Endothelial cell (in vitro differentiated cells): ENCODE results near the gene IYD. TPM values are rescaled to one million over a fixed set of nuclear protein-coding genes. Genes with fewer than 3 reads are reported as not detected.

Source experiments
- DNase-seq: peaks from one replicate; pipeline ENCODE4 v3.0.0; 2021; ENCODE audit warnings: low spot score
- H3K27ac Mint-ChIP-seq: one replicate; pipeline ENCODE4 v1.8.0; 2021; ENCODE audit warnings: mixed read lengths, inconsistent platforms; ENCODE audit not compliant: unreplicated experiment
- H3K27me3 Mint-ChIP-seq: one replicate; pipeline ENCODE4 v1.8.0; 2021; ENCODE audit warnings: mild to moderate bottlenecking, moderate library complexity, mixed read lengths, inconsistent platforms; ENCODE audit not compliant: unreplicated experiment
- H3K36me3 Mint-ChIP-seq: one replicate; pipeline ENCODE4 v1.8.0; 2021; ENCODE audit warnings: mild to moderate bottlenecking, low read depth, mixed read lengths, inconsistent platforms; ENCODE audit not compliant: unreplicated experiment
- H3K4me1 Mint-ChIP-seq: one replicate; pipeline ENCODE4 v1.8.0; 2021; ENCODE audit warnings: mild to moderate bottlenecking, mixed read lengths, inconsistent platforms; ENCODE audit not compliant: unreplicated experiment
- H3K4me3 Mint-ChIP-seq: one replicate; pipeline ENCODE4 v1.8.0; 2021; ENCODE audit warnings: mild to moderate bottlenecking, mixed read lengths, inconsistent platforms; ENCODE audit not compliant: unreplicated experiment
- H3K9me3 Mint-ChIP-seq: one replicate; pipeline ENCODE4 v1.8.0; 2021; ENCODE audit warnings: mixed read lengths, inconsistent platforms; ENCODE audit not compliant: unreplicated experiment
- total RNA-seq: library from RNA; stranded (reverse); fragmentation: NEBNext Ultra II Directional; extraction: Animal tissue kit (Norgen Biotek cat#: 25700); gene quantifications from one replicate; pipeline ENCODE4 v1.2.1, GENCODE V29; 2021; ENCODE audit not compliant: unreplicated experiment
- TF ChIP-seq, protein P1 (sequence below): fragments of 200-600 bp; sonication (generic); IDR thresholded peaks from one replicate; pipeline ENCODE4 v1.5.0; 2021; ENCODE audit warnings: antibody characterized with exemption; ENCODE audit not compliant: unreplicated experiment

IYD gene
- total RNA-seq, 1 donor from 2014 or later, result not detected

DNA sequence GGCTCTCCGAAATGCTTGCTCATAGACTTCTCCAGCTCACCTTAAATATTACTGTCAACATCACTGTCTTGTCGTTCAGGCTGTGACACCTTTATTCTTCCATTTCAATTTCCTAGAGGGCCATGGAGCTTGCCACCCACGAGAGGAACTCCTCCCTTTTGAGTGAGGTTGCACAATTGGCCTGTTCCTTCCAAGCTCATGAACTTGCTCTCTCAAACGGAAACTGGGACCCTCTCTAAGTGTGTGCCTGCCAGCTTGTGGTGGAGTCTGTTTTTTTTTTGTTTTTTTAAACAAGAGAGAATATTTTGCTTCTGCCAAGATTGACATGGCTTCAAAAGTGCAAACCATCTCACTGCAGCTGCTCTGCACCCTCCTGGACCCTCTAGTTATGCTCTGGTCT, 19.3 kb upstream of the IYD start:
- no peak for DNase-seq
- no peaks in the 10 kb centered on the region for H3K36me3 Mint-ChIP-seq
- TF ChIP-seq, protein P1, sequence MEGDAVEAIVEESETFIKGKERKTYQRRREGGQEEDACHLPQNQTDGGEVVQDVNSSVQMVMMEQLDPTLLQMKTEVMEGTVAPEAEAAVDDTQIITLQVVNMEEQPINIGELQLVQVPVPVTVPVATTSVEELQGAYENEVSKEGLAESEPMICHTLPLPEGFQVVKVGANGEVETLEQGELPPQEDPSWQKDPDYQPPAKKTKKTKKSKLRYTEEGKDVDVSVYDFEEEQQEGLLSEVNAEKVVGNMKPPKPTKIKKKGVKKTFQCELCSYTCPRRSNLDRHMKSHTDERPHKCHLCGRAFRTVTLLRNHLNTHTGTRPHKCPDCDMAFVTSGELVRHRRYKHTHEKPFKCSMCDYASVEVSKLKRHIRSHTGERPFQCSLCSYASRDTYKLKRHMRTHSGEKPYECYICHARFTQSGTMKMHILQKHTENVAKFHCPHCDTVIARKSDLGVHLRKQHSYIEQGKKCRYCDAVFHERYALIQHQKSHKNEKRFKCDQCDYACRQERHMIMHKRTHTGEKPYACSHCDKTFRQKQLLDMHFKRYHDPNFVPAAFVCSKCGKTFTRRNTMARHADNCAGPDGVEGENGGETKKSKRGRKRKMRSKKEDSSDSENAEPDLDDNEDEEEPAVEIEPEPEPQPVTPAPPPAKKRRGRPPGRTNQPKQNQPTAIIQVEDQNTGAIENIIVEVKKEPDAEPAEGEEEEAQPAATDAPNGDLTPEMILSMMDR, result no peak
- H3K27ac Mint-ChIP-seq, result no peak overlapping the region
- H3K4me1 Mint-ChIP-seq, result no peaks in the 10 kb centered on the region
- no peaks in the 10 kb centered on the region for H3K27me3 Mint-ChIP-seq
- H3K4me3 Mint-ChIP-seq, result no peak overlapping the region
- H3K9me3 Mint-ChIP-seq, result no peaks in the 10 kb centered on the region

DNA sequence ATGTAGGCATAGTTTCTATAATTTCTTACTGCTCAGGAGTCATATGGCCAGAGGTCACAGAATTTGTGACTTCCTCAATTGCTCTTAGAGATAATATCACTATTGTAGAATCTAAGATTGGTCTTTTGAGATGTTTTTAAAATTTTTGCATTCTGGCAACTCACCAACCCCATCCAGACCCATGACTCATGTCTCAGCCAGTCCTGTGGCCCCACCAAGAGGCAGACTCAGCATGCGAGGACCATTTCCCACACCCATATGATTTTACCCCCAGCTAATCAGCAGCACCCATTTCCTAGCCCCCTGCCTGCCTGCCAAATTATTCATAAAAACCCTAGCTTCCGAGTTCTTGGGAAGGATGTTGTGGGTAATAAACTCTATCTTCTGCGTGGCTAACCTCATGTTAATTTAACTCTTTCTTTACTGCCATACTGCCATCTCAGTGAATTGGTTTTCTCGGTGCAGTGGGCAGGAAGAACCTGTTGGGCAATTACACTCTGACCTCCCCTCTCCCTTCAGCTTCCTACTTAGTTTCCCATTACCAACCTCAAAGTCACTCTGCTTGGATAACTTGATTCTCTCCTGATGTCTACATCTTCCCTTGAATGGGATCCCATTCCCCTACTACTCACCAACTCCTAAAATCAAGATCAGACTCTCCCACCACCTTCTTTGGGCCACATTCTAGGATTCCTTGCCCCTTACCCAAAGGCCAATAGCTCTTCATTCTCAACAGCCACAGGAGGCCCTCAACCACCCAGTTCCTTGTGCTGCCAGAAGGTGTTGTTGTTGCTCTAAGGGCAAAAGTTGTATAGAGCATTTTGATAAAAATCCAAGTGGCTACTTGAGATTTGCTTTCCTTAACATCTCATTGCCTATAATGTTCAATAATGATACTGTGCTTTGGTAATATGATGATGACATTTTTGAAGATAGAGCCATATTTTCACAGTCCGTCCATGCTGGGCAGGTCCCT, 16.2 kb upstream of the IYD start:
- DNase-seq, result no peak
- Mint-ChIP-seq H3K36me3 (no peaks in the 10 kb centered on the region), H3K27ac (no peak overlapping the region), H3K4me1 (no peaks in the 10 kb centered on the region), H3K27me3 (no peaks in the 10 kb centered on the region), H3K9me3 (no peaks in the 10 kb centered on the region), H3K4me3 (no peak overlapping the region)
- TF ChIP-seq, protein P1, result no peak

DNA sequence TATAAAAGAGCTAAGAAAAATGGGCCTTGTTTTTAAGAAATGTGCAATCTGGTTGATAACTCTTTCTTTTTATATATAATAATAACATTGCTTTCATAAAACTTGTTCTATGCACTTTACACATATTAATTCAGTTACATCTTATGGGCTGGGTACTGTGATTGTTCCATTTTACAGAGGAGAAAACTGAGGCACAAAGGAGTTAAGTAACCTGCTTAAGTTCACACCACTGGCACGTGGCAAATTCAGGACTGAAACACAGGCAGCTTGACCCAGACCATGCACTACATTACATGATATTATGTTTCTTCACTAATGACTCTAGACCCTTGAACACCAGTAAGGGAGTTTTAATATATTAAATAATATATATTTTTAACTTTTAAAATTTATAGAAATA, 15.4 kb upstream of the IYD start:
- TF ChIP-seq, protein P1, result no peak
- Mint-ChIP-seq H3K4me3 (no peak overlapping the region), H3K36me3 (no peaks in the 10 kb centered on the region), H3K4me1 (no peaks in the 10 kb centered on the region), H3K27ac (no peak overlapping the region), H3K27me3 (no peaks in the 10 kb centered on the region), H3K9me3 (no peaks in the 10 kb centered on the region)
- DNase-seq, result no peak

DNA sequence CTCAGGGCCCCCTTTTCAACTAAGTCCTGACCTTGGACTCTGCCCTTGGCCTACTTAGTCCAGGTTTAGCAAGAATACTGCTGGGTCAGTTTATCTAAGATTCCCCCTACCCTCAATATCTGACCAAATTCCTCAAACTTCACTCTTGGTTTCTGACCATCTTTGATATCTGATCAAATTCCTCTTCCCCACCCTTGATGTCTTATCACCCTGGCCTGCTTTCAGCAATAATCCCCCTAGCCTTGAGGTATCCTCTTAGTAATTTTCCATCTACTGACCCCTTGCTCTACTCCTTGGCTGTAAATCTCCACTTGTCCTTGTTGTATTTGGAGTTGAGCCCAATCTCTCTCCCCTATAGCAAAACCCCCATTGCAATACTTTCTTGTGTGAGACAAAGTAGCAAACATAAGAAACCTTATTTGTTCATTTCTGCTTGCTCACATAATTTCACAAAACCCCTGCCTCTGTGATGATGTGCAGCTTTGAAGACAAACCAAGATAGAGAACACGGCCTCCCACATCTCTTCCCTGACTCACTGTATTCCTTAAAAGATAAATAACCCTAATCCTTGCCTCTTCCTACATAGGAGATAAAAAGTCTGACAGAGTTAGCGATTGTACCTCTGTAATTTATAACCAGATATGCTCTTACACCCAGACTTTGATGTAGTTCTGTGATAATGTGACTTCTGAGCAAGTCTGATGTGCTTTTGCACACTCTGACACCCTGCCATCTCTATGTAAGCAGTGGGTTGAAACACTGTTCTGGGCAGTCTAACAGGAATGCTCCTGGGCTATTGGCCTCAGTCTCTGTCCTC, 13.8 kb upstream of the IYD start:
- no peak for DNase-seq
- H3K27ac Mint-ChIP-seq, result no peak overlapping the region
- no peaks in the 10 kb centered on the region for H3K9me3 Mint-ChIP-seq
- TF ChIP-seq, protein P1, result no peak
- H3K4me3 Mint-ChIP-seq, result no peak overlapping the region
- H3K36me3 Mint-ChIP-seq, result no peaks in the 10 kb centered on the region
- no peaks in the 10 kb centered on the region for H3K4me1 Mint-ChIP-seq
- no peaks in the 10 kb centered on the region for H3K27me3 Mint-ChIP-seq

DNA sequence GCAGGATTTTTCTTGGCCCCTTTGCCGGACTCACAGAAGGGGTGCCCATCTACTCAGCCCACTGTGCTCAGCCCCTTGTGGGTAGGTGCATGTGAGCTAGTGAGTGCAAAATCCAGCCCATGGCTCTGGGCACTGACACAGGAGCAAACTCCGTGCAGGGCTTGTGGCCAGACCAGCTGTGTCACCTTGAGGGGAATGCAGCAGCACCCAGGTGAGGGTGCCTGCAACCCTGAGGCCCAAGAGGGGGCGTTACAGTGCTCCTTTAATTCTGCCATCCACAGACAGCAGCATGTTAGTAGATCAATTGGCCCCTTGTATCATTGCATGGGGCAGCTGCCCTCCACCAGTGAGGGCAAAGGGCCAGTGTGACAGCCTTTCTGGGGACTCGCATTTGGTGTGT, 12.9 kb upstream of the IYD start:
- TF ChIP-seq, protein P1, result no peak
- Mint-ChIP-seq H3K4me1 (no peaks in the 10 kb centered on the region), H3K9me3 (no peaks in the 10 kb centered on the region), H3K4me3 (no peak overlapping the region), H3K27ac (no peak overlapping the region), H3K27me3 (no peaks in the 10 kb centered on the region), H3K36me3 (no peaks in the 10 kb centered on the region)
- DNase-seq, result no peak
